HEK293T (cell line): ENCODE data around the gene ITGB2.
"Not testable (repeated sequence)": the region's sequence is repeated elsewhere in the genome, so short reads cannot be mapped to it uniquely, and the experiment has no call there.

Experiments
- CTCF ChIA-PET: fragments of 350-600 bp; formaldehyde crosslinking; extraction: SDS; loops from one replicate; lab custom pipeline; 2021; ENCODE audit warnings: antibody characterized with exemption, inconsistent platforms; lab: Yijun Ruan, JAX
- POLR2A ChIA-PET: fragments of 350-600 bp; formaldehyde crosslinking; extraction: SDS; loops from one replicate; lab custom pipeline; 2020; ENCODE audit warnings: antibody characterized with exemption, inconsistent platforms; lab: Yijun Ruan, JAX
- DNase-seq: peaks from one replicate; pipeline ENCODE4 v3.0.0; 2012; ENCODE audit warnings: mixed read lengths; ENCODE audit errors: extremely low spot score
- ARNT ChIP-seq: fragments of 450-650 bp; IDR thresholded peaks from 2 replicates; pipeline ENCODE4 v1.6.1; 2017; ENCODE audit warnings: mild to moderate bottlenecking
- BHLHE40 ChIP-seq: fragments of 450-650 bp; IDR thresholded peaks from 2 replicates; pipeline ENCODE4 v1.6.1; 2016; ENCODE audit warnings: mild to moderate bottlenecking, moderate library complexity, borderline replicate concordance
- CTBP1 ChIP-seq: fragments of 450-650 bp; IDR thresholded peaks from 2 replicates; pipeline ENCODE4 v1.6.1; 2016; ENCODE audit warnings: borderline replicate concordance
- ELF4 ChIP-seq: fragments of 450-650 bp; IDR thresholded peaks from 2 replicates; pipeline ENCODE4 v1.6.1; 2017; ENCODE audit warnings: antibody characterized with exemption
- FOXA1 ChIP-seq: fragments of 450-650 bp; IDR thresholded peaks from 2 replicates; pipeline ENCODE4 v1.6.1; 2016; ENCODE audit warnings: mild to moderate bottlenecking
- FOXK2 ChIP-seq: fragments of 450-650 bp; IDR thresholded peaks from 2 replicates; pipeline ENCODE4 v1.6.1; 2016; ENCODE audit warnings: mild to moderate bottlenecking
- FOXM1 ChIP-seq: fragments of 450-650 bp; IDR thresholded peaks from 2 replicates; pipeline ENCODE4 v1.6.1; 2017; ENCODE audit warnings: mild to moderate bottlenecking, borderline replicate concordance
- HDGF ChIP-seq: fragments of 450-650 bp; IDR thresholded peaks from 2 replicates; pipeline ENCODE4 v1.6.1; 2017; ENCODE audit warnings: antibody characterized with exemption, borderline replicate concordance
- L3MBTL2 ChIP-seq: fragments of 450-650 bp; conservative IDR thresholded peaks from 2 replicates; pipeline ENCODE4 v1.6.1; 2016; ENCODE audit warnings: mild to moderate bottlenecking
- LEF1 ChIP-seq: fragments of 450-650 bp; IDR thresholded peaks from 2 replicates; pipeline ENCODE4 v1.6.1; 2017; ENCODE audit warnings: mild to moderate bottlenecking, borderline replicate concordance
- NFRKB ChIP-seq: fragments of 450-650 bp; IDR thresholded peaks from 2 replicates; pipeline ENCODE4 v1.6.1; 2016; ENCODE audit warnings: mild to moderate bottlenecking, moderate library complexity
- SP1 ChIP-seq: fragments of 450-650 bp; IDR thresholded peaks from 2 replicates; pipeline ENCODE4 v1.6.1; 2017
- SUZ12 ChIP-seq: fragments of 450-650 bp; IDR thresholded peaks from 2 replicates; pipeline ENCODE4 v1.6.1; 2016; ENCODE audit warnings: mild to moderate bottlenecking
- TARDBP ChIP-seq: fragments of 450-650 bp; IDR thresholded peaks from 2 replicates; pipeline ENCODE4 v1.6.1; 2016
- ZNF384 ChIP-seq: fragments of 450-650 bp; IDR thresholded peaks from 2 replicates; pipeline ENCODE4 v1.6.1; 2016
- TF ChIP-seq, protein P1 (sequence below): fragments of 450-650 bp; IDR thresholded peaks from 2 replicates; pipeline ENCODE4 v1.6.1; 2016

Gene ITGB2

DNA sequence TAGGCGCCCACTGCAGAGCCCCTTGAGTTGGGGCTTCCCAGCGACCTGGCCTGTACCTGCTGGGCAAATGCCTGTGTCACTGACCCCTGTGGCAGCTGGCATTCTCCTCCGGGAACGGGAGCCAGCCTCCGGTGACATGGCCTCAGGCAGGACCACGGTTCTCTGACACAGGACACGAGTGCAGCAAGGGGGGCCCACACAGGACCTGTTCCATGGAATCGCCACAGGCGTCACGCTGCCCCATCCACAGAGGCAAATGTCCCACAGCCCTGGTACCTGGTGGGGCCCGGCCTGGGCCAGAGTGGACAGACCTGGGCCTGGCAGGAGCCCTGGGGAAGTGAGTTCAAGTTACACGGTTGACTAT, 2.6 kb downstream of the ITGB2 start:
- ChIA-PET POLR2A (interaction anchor here (0.9 kb wide), 1 partner anchor 116 kb away, joined by 3 read pairs; the partner anchor contains the start of gene UBE2G2), CTCF (no interaction called here)
- no peak for DNase-seq
- TF ChIP-seq FOXA1 (no peak), ELF4 (no peak), BHLHE40 (no peak), FOXK2 (no peak), TARDBP (no peak), HDGF (no peak), FOXM1 (no peak), L3MBTL2 (no peak), NFRKB (no peak), SP1 (no peak), ZNF384 (no peak), LEF1 (no peak), CTBP1 (no peak), SUZ12 (no peak), ARNT (no peak)
- TF ChIP-seq, protein P1, sequence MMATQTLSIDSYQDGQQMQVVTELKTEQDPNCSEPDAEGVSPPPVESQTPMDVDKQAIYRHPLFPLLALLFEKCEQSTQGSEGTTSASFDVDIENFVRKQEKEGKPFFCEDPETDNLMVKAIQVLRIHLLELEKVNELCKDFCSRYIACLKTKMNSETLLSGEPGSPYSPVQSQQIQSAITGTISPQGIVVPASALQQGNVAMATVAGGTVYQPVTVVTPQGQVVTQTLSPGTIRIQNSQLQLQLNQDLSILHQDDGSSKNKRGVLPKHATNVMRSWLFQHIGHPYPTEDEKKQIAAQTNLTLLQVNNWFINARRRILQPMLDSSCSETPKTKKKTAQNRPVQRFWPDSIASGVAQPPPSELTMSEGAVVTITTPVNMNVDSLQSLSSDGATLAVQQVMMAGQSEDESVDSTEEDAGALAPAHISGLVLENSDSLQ: no peak

DNA sequence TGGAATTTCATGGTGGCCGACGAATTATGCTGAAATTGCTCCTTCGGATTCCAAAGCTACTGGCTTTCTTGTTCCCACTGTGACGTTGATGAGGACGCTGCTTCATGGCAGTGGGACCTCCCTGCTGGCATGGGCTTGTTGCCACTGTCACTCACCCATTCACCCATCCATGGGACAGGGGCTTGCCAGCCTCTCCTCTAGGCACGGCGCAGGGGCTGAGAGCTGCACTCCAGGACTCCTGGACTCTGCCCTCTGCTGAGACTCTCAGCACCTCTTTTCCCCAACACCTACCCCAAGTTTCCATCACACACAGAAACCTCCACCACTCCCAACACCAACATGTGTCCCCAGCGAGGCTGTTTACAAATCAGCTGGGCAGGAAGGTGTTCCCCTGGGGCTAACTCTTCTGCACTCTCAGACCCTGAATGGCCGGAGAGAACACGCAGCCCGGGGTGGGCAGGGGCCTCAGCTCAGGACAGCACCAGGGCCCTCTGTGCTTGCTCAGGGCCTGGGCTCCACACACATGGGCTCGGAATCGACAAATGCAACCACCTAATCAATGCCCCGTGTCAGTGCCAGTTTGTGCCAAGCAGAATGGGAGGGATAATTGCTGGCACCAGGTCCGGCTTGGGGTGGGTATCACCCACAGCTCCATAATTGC, 3.1 kb downstream of the ITGB2 start:
- TF ChIP-seq BHLHE40: no peak
- no peak for TF ChIP-seq SUZ12
- no peak for TF ChIP-seq ARNT
- TF ChIP-seq ZNF384: no peak
- TF ChIP-seq FOXM1: no peak
- no peak for TF ChIP-seq CTBP1
- TF ChIP-seq NFRKB: no peak
- TF ChIP-seq TARDBP: no peak
- no peak for TF ChIP-seq L3MBTL2
- no peak for TF ChIP-seq HDGF
- TF ChIP-seq, protein P1: no peak
- TF ChIP-seq FOXK2: no peak
- TF ChIP-seq SP1: no peak
- TF ChIP-seq LEF1: no peak
- TF ChIP-seq FOXA1: no peak
- no peak for TF ChIP-seq ELF4
- POLR2A ChIA-PET: interaction anchor here (0.9 kb wide), 1 partner anchor 116 kb away, joined by 3 read pairs; the partner anchor contains the start of gene UBE2G2
- CTCF ChIA-PET: interaction anchor here (0.6 kb wide), 1 partner anchor 223 kb away, joined by 3 read pairs; no protein-coding TSS in a partner anchor

DNA sequence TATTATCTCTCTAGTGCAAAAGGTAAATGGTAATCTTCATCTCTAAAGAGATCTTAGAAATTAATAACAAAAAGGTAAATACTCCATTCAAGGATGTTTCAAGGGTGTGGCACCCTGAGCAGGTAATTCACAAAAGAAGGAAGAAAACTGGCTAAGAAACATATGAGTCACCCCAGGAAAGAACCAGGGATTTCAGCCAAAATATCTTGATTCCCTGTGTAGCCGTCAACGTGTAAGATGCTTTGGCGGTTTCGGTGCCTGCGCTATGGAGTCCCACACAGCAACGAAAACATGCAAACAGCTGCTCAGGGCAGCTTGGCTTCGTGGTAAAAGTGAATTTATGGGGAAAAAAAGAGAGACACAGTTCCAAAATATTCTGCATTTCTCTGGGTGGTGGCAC, 3.7 kb downstream of the ITGB2 start:
- POLR2A ChIA-PET: interaction anchor here (0.9 kb wide), 1 partner anchor 115 kb away, joined by 3 read pairs; the partner anchor contains the start of gene UBE2G2
- DNase-seq: no peak
- CTCF ChIA-PET: no interaction called here
- TF ChIP-seq CTBP1 (no peak), ZNF384 (no peak), SUZ12 (no peak), ELF4 (no peak), FOXA1 (no peak), HDGF (no peak), FOXK2 (no peak), L3MBTL2 (no peak), NFRKB (no peak), FOXM1 (no peak), LEF1 (no peak), ARNT (no peak), BHLHE40 (no peak), TARDBP (no peak)

More for the DNA sequence above, 3.1 kb downstream of the ITGB2 start:
- DNase-seq: no peak

DNA sequence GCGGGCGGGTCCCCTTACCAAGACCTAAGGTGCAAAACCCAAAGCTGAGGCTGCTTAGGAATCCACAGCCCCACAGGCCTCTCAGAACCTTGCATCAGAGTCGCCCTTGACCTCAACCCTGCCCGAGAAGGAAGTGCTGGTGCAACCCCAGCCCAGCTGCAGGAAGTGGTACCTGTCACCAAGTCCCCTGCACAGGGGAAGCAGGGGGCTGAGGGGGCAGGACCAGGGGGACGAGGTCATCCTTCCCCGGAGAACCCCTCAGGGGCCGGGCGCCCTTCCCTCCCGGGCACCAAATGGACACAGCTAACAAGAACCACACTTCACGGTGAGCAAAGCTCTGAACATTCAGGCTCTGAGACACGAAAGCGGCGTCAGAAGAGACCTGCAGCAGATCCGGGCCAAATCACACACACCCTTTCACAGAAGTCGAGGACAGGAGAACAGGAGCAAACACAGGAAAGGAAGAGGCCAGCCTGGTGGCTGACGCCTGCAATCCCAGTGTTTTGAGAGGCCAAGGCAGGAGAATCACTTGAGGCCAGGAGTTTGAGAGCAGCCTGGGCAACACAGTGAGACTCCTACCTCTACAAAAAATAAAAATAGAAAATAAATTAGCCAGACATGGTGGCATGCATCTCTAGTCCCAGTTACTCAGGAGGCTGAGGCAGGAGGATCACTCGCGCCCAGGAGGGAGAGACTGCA, 6.4 kb downstream of the ITGB2 start:
- no peak for DNase-seq
- POLR2A ChIA-PET: no interaction called here
- TF ChIP-seq SUZ12: no peak
- TF ChIP-seq L3MBTL2: no peak
- TF ChIP-seq ELF4: no peak
- TF ChIP-seq, protein P1: no peak
- TF ChIP-seq TARDBP: no peak
- no peak for TF ChIP-seq FOXK2
- no peak for TF ChIP-seq BHLHE40
- TF ChIP-seq HDGF: no peak
- TF ChIP-seq NFRKB: no peak
- TF ChIP-seq ARNT: no peak
- TF ChIP-seq LEF1: no peak
- no peak for TF ChIP-seq SP1
- no peak for TF ChIP-seq FOXM1
- TF ChIP-seq FOXA1: no peak
- TF ChIP-seq CTBP1: no peak
- no peak for TF ChIP-seq ZNF384
- CTCF ChIA-PET: no interaction called here

DNA sequence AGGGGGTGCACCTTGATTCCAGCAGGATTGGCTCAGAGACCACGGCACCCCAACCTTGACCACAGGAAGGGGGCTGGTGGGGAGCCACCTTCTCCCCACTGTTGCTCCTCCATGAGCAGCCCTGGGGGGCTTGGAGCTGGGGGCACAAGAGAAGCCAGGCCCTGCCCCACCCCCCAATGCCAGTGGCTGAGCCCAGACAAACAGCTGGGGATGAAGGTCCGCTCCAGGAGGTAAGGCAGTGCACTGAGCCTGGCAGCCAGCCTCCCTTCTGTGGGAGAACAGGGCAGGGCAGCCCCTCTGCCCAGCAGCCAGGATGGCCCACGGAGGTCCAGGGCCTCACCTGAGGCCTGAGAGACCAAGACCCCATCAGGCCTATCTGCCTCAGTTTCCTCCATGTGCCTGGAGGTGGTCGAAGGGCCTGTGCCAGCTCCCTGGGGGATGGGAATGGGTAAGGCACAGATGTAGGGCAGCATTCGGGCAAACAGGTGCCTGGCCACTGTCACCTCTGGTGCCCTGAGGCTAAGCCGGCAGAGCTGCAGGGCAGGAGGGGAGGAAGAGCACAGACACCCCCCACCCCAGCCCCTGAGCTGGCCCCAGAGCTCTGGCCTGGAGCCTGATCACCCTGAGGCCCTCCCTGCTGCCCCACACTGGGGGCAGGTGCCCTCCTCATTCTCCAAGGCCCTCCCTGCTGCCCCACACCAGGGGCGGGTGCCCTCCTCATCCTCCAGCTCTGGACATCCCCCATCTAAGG, 7.1 kb downstream of the ITGB2 start:
- ChIA-PET POLR2A (no interaction called here), CTCF (no interaction called here)
- TF ChIP-seq BHLHE40: no peak
- TF ChIP-seq L3MBTL2: no peak
- TF ChIP-seq ZNF384: no peak
- no peak for DNase-seq

DNA sequence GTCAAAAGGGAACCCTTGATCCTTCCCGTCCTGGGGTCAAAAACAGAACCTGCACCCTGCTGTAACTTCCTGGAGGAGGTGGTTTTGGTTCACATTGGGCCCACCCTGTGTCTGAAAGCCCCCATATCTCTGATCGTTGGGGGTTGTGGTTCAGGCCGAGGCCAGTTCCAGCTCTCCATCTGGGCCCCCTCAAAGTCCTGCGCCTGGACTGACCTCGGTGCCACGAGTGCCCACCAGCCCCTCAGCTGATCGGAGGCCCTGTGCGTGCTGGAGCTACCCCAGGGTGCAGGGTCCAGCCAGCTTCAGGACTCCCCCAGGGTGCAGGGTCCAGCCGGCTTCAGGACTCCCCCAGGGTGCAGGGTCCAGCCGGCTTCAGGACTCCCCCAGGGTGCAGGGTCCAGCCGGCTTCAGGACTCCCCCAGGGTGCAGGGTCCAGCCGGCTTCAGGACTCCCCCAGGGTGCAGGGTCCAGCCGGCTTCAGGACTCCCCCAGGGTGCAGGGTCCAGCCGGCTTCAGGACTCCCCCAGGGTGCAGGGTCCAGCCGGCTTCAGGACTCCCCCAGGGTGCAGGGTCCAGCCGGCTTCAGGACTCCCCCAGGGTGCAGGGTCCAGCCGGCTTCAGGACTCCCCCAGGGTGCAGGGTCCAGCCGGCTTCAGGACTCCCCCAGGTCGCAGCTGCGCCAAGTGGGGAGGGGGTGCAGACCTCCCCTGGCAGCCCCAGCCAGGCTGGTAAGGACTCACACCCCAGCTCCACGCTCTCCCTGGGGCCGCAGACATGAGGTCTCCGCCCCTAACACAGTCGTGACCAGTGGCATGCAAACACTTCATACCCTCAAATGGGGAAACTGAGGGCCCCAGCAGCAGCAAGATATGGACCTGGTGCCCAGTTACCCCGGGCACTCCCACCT, 7.9 kb downstream of the ITGB2 start:
- CTCF ChIA-PET, DNase-seq: not testable (repeated sequence)

More for the DNA sequence above, 7.9 kb downstream of the ITGB2 start:
- POLR2A ChIA-PET: not testable (repeated sequence)
